Measurements from ENCODE around the gene SCAI.
"Not testable (repeated sequence)": the region's sequence is repeated elsewhere in the genome, so short reads cannot be mapped to it uniquely, and the experiment has no call there.

SCAI gene

DNA sequence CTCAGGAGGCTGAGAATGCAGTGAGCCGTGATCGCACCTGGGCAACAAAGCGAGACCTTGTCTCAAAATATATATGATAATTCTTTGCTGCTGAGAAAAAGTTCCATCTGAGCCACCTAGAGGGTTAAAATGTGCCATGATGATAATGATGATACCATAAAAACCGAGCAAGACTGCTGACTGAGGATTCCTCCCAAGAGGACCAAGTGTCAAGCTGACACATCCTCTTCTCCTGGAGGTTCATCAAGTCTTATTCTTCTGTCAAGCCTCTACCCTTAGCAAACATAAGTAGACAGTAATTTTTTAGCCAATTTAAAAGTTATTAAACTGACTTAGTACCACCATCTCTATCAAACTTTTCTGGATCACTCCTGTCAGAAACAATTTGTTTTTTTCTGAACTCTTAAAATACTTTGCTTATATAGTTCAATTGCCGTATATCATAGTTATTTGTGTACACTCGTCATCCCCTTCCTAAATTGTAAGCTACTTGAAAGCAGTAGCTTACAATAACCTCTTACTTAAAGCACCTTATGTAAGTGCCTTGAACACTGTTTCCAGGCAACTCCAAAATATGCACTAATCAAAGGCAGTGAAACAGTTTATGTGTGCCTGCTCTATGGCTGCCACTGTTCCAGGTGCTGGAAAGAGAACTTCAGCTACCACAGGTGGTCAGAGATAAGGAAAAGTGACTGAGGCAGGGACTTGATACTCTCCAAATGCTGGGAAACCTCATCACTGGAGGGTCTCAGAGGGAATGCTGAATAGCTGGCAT lies 57.4 kb downstream of the SCAI start:
- H3K27ac ChIP-seq = no peak overlapping the region
- no peak overlapping the region for H3K4me3 ChIP-seq
- TF ChIP-seq CTCF (IDR thresholded peaks at IDR 0.05) = no peak
- DNase-seq (ENCODE audit: low spot score) = no peak

GRCh38 chr9:125082197-125082596 lies 61.1 kb downstream of the SCAI start:
- H3K27ac ChIP-seq; H3K4me3 ChIP-seq; DNase-seq (ENCODE audit: low spot score): not testable (repeated sequence)

- H3K27ac ChIP-seq; H3K4me3 ChIP-seq; DNase-seq (ENCODE audit: low spot score): not testable (repeated sequence)
Observed at GRCh38 chr9:125080797-125081196, 62.5 kb downstream of the SCAI start.

- no peak for TF ChIP-seq CTCF (IDR thresholded peaks at IDR 0.05)
- DNase-seq (ENCODE audit: low spot score) = no peak
- no peak overlapping the region for H3K4me3 ChIP-seq
- H3K27ac ChIP-seq = no peak overlapping the region
Observed at GRCh38 chr9:125079931-125080330, 63.4 kb downstream of the SCAI start.

GRCh38 chr9:125075997-125076396 lies 67.3 kb downstream of the SCAI start:
- no peak for DNase-seq (ENCODE audit: low spot score)
- H3K4me3 ChIP-seq = no peak overlapping the region
- no peak for TF ChIP-seq CTCF (IDR thresholded peaks at IDR 0.05)
- H3K27ac ChIP-seq = no peak overlapping the region

- Histone ChIP-seq H3K27ac (no peak overlapping the region), H3K4me3 (no peak overlapping the region)
- no peak for DNase-seq (ENCODE audit: low spot score)
- no peak for TF ChIP-seq CTCF (IDR thresholded peaks at IDR 0.05)
Observed at GRCh38 chr9:125074976-125075375, 68.4 kb downstream of the SCAI start.

GRCh38 chr9:125066839-125067619 lies 76.3 kb downstream of the SCAI start:
- DNase-seq (ENCODE audit: low spot score) = no peak
- Histone ChIP-seq H3K4me3 (no peak overlapping the region), H3K27ac (no peak overlapping the region)
- no peak for TF ChIP-seq CTCF (IDR thresholded peaks at IDR 0.05)

DNA sequence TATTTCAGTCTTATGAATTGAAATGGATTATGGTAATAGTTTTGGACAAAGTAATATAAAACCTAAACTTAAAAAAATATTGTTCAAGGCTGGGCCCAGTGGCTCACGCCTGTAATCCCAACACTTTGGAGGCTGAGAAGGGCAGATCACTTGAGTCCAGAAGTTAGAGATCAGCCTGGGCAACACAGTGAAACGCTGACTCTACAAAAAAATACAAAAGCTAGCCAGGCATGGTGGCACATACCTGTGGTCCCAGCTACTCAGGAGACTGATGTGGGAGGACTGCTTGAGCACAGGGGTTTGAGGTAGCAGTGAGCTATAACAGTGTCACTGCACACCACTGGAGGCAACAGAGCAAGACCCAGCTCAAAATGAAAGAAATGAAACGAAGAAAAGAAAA lies 81.9 kb downstream of the SCAI start:
- Histone ChIP-seq H3K27ac (no peak overlapping the region), H3K4me3 (no peak overlapping the region)
- no peak for TF ChIP-seq CTCF (IDR thresholded peaks at IDR 0.05)
- no peak for DNase-seq (ENCODE audit: low spot score)

All from coronary artery (tissue), 2 donors.